Activated CD4-positive, alpha-beta memory T cell treated with anti-CD3 and anti-CD28 coated beads, Interleukin-2, amount 10 ng/mL, durations not matched to agents 7 days and 5 days (primary cell): Measurements from ENCODE around the gene XYLT1. TPM values are rescaled to one million over a fixed set of nuclear protein-coding genes. Genes with fewer than 3 reads are reported as not detected.

ENCODE experiments used
- CTCF ChIA-PET: fragments of 350-600 bp; sonication (Branson Sonifier 250); formaldehyde crosslinking; loops from one replicate; lab custom pipeline; 2021; ENCODE audit warnings: antibody characterized with exemption, inconsistent platforms; lab: Charles Lee
- POLR2A ChIA-PET: fragments of 350-600 bp; sonication (Branson Sonifier 250); formaldehyde crosslinking; loops from one replicate; lab custom pipeline; 2021; ENCODE audit warnings: antibody characterized with exemption; lab: Charles Lee
- DNase-seq: peaks from one replicate; pipeline ENCODE4 v3.0.0-alpha.2; 2020
- H3K27ac Mint-ChIP-seq: one replicate; pipeline ENCODE4 v1.8.0; 2021; ENCODE audit warnings: mild to moderate bottlenecking, mixed read lengths
- H3K27me3 Mint-ChIP-seq: one replicate; pipeline ENCODE4 v1.8.0; 2021; ENCODE audit warnings: mixed read lengths
- H3K36me3 Mint-ChIP-seq: one replicate; pipeline ENCODE4 v1.8.0; 2021; ENCODE audit warnings: low read depth, mixed read lengths
- H3K4me1 Mint-ChIP-seq: one replicate; pipeline ENCODE4 v1.8.0; 2021; ENCODE audit warnings: mixed read lengths
- H3K4me3 Mint-ChIP-seq: one replicate; pipeline ENCODE4 v1.8.0; 2021; ENCODE audit warnings: mild to moderate bottlenecking, mixed read lengths
- H3K9me3 Mint-ChIP-seq: one replicate; pipeline ENCODE4 v1.8.0; 2021; ENCODE audit warnings: mixed read lengths
- total RNA-seq, 2 experiments: library from RNA; stranded (reverse); gene quantifications; one replicate each; pipeline ENCODE4 v1.2.3, GENCODE V29; 2021

The XYLT1 gene
- total RNA-seq, 2 experiments from 2014 or later = 30.2 to 34.9 TPM

- peaks cover 19% of the 10 kb centered on the region for H3K4me1 Mint-ChIP-seq
- H3K4me3 Mint-ChIP-seq = no peak overlapping the region
- no peaks in the 10 kb centered on the region for H3K9me3 Mint-ChIP-seq
- H3K27ac Mint-ChIP-seq = no peak overlapping the region
- no peaks in the 10 kb centered on the region for H3K36me3 Mint-ChIP-seq
- POLR2A ChIA-PET = no interaction called here
- no peaks in the 10 kb centered on the region for H3K27me3 Mint-ChIP-seq
- CTCF ChIA-PET = interaction anchor here (0.6 kb wide), 1 partner anchor 71 kb away, joined by 3 read pairs; no protein-coding TSS in a partner anchor
- no peak for DNase-seq
These were observed 205.6 kb downstream of the XYLT1 start for GRCh38 chr16:17265154-17265553.

- peaks cover 26% of the 10 kb centered on the region for H3K4me1 Mint-ChIP-seq
- POLR2A ChIA-PET = interaction anchor here (0.8 to 1.9 kb wide), 4 partner anchors 10 to 155 kb away, joined by 4 to 6 read pairs (median 4); no protein-coding TSS in a partner anchor
These were observed 209.4 kb downstream of the XYLT1 start for GRCh38 chr16:17261197-17261858.

GRCh38 chr16:17260276-17260849 is 210.4 kb downstream of the XYLT1 start:
- Mint-ChIP-seq H3K4me1 (peaks cover 26% of the 10 kb centered on the region), H3K27ac (no peak overlapping the region), H3K36me3 (peaks cover 14% of the 10 kb centered on the region), H3K27me3 (no peaks in the 10 kb centered on the region), H3K4me3 (no peak overlapping the region), H3K9me3 (no peaks in the 10 kb centered on the region)
- DNase-seq = no peak
- POLR2A ChIA-PET = interaction anchor here (1.9 kb wide), 1 partner anchor 13 kb away, joined by 6 read pairs; no protein-coding TSS in a partner anchor
- CTCF ChIA-PET = interaction anchor here (0.8 kb wide), 2 partner anchors 31 to 207 kb away, joined by 3 to 5 read pairs; no protein-coding TSS in a partner anchor

More at GRCh38 chr16:17261197-17261858, 209.4 kb downstream of the XYLT1 start:
- Mint-ChIP-seq H3K36me3 (peaks cover 13% of the 10 kb centered on the region), H3K9me3 (no peaks in the 10 kb centered on the region), H3K27me3 (no peaks in the 10 kb centered on the region), H3K4me3 (no peak overlapping the region), H3K27ac (peak overlapping the region; percentile 11)
- CTCF ChIA-PET = interaction anchor here (0.8 to 1.9 kb wide), 4 partner anchors 23 to 318 kb away, joined by 3 to 6 read pairs (median 4); no protein-coding TSS in a partner anchor
- peak; percentile 50 for DNase-seq

GRCh38 chr16:17259751-17260270 is 210.9 kb downstream of the XYLT1 start:
- H3K4me3 Mint-ChIP-seq = no peak overlapping the region
- H3K36me3 Mint-ChIP-seq = peaks cover 16% of the 10 kb centered on the region
- peaks cover 26% of the 10 kb centered on the region for H3K4me1 Mint-ChIP-seq
- CTCF ChIA-PET = no interaction called here
- POLR2A ChIA-PET = no interaction called here
- DNase-seq = no peak
- no peak overlapping the region for H3K27ac Mint-ChIP-seq
- H3K9me3 Mint-ChIP-seq = no peaks in the 10 kb centered on the region
- no peaks in the 10 kb centered on the region for H3K27me3 Mint-ChIP-seq

- Mint-ChIP-seq H3K27me3 (no peaks in the 10 kb centered on the region), H3K9me3 (no peaks in the 10 kb centered on the region), H3K27ac (no peak overlapping the region), H3K4me3 (no peak overlapping the region), H3K36me3 (peaks cover 16% of the 10 kb centered on the region), H3K4me1 (peaks cover 26% of the 10 kb centered on the region)
- DNase-seq = peak; percentile 19
- POLR2A ChIA-PET = no interaction called here
- CTCF ChIA-PET = no interaction called here
These were observed 211.7 kb downstream of the XYLT1 start for GRCh38 chr16:17258848-17259713.

GRCh38 chr16:17258077-17258599 is 212.6 kb downstream of the XYLT1 start:
- POLR2A ChIA-PET = no interaction called here
- Mint-ChIP-seq H3K27me3 (no peaks in the 10 kb centered on the region), H3K4me1 (peaks cover 26% of the 10 kb centered on the region), H3K27ac (no peak overlapping the region), H3K4me3 (no peak overlapping the region), H3K36me3 (peaks cover 16% of the 10 kb centered on the region), H3K9me3 (no peaks in the 10 kb centered on the region)
- CTCF ChIA-PET = no interaction called here
- DNase-seq = no peak

GRCh38 chr16:17257426-17258023 is 213.2 kb downstream of the XYLT1 start:
- no peaks in the 10 kb centered on the region for H3K27me3 Mint-ChIP-seq
- H3K4me1 Mint-ChIP-seq = peaks cover 26% of the 10 kb centered on the region
- peaks cover 16% of the 10 kb centered on the region for H3K36me3 Mint-ChIP-seq
- ChIA-PET CTCF (interaction anchor here (1.0 kb wide), 1 partner anchor 63 kb away, joined by 3 read pairs; no protein-coding TSS in a partner anchor), POLR2A (interaction anchor here (0.6 kb wide), 1 partner anchor 120 kb away, joined by 4 read pairs; no protein-coding TSS in a partner anchor)
- no peak overlapping the region for H3K4me3 Mint-ChIP-seq
- H3K9me3 Mint-ChIP-seq = no peaks in the 10 kb centered on the region
- H3K27ac Mint-ChIP-seq = no peak overlapping the region
- no peak for DNase-seq

GRCh38 chr16:17252701-17253100 is 218.1 kb downstream of the XYLT1 start:
- H3K4me1 Mint-ChIP-seq = no peaks in the 10 kb centered on the region
- ChIA-PET POLR2A (no interaction called here), CTCF (no interaction called here)
- no peaks in the 10 kb centered on the region for H3K27me3 Mint-ChIP-seq
- no peaks in the 10 kb centered on the region for H3K9me3 Mint-ChIP-seq
- no peak for DNase-seq
- peaks cover 9% of the 10 kb centered on the region for H3K36me3 Mint-ChIP-seq
- H3K27ac Mint-ChIP-seq = no peak overlapping the region
- H3K4me3 Mint-ChIP-seq = no peak overlapping the region

GRCh38 chr16:17252064-17252463 is 218.7 kb downstream of the XYLT1 start:
- H3K36me3 Mint-ChIP-seq = peaks cover 8% of the 10 kb centered on the region
- no peak for DNase-seq
- no peaks in the 10 kb centered on the region for H3K9me3 Mint-ChIP-seq
- H3K27me3 Mint-ChIP-seq = no peaks in the 10 kb centered on the region
- no peaks in the 10 kb centered on the region for H3K4me1 Mint-ChIP-seq
- POLR2A ChIA-PET = no interaction called here
- no peak overlapping the region for H3K27ac Mint-ChIP-seq
- no peak overlapping the region for H3K4me3 Mint-ChIP-seq
- CTCF ChIA-PET = no interaction called here

- no peak for DNase-seq
- Mint-ChIP-seq H3K27me3 (no peaks in the 10 kb centered on the region), H3K9me3 (no peaks in the 10 kb centered on the region), H3K27ac (no peak overlapping the region), H3K4me3 (no peak overlapping the region), H3K4me1 (no peaks in the 10 kb centered on the region), H3K36me3 (peaks cover 8% of the 10 kb centered on the region)
- CTCF ChIA-PET = no interaction called here
- POLR2A ChIA-PET = interaction anchor here (1.1 kb wide), 1 partner anchor 10 kb away, joined by 4 read pairs; no protein-coding TSS in a partner anchor
These were observed 219.3 kb downstream of the XYLT1 start for GRCh38 chr16:17251496-17251895.

- Mint-ChIP-seq H3K9me3 (peaks cover 2% of the 10 kb centered on the region), H3K4me3 (no peak overlapping the region), H3K27ac (no peak overlapping the region), H3K36me3 (peaks cover 5% of the 10 kb centered on the region), H3K4me1 (peaks cover 2% of the 10 kb centered on the region), H3K27me3 (no peaks in the 10 kb centered on the region)
- ChIA-PET POLR2A (interaction anchor here (0.5 kb wide), 1 partner anchor 218 kb away, joined by 3 read pairs; no protein-coding TSS in a partner anchor), CTCF (no interaction called here)
- DNase-seq = no peak
These were observed 223.6 kb downstream of the XYLT1 start for GRCh38 chr16:17246974-17247732.
